A549 (cell line): ENCODE data around the gene GRIN3A. TPM values are rescaled to one million over a fixed set of nuclear protein-coding genes. Genes with fewer than 3 reads are reported as not detected.

Experiments
- ATAC-seq, 2 experiments: fragments of 200-7000 bp in 1 of 2; fragments of >200 bp in 1 of 2; cut with Nextera tagmentation in 1 of 2; cut with Tn5 transposase in 1 of 2; 3 replicates each; pipeline versions ENCODE4 v1.8.0 to v1.9.1; 2018 to 2020; ENCODE audit warnings: mild to moderate bottlenecking in 1 of 2, moderate library complexity in 1 of 2
- CTCF ChIA-PET: fragments of 300-600 bp; sonication (Branson Sonifier 250); formaldehyde crosslinking; extraction: SDS; loops from one replicate; lab custom pipeline; 2021; ENCODE audit warnings: antibody characterized with exemption, inconsistent platforms; lab: Yijun Ruan, JAX
- POLR2A ChIA-PET: fragments of 350-600 bp; formaldehyde crosslinking; extraction: SDS; loops from one replicate; lab custom pipeline; 2021; ENCODE audit warnings: antibody characterized with exemption, inconsistent platforms; lab: Yijun Ruan, JAX
- DNase-seq, 2 experiments: peaks; one replicate each; pipeline versions ENCODE4 v3.0.0 to v3.0.0-alpha.2; 2011 to 2016; ENCODE audit warnings: low read depth in 1 of 2, low spot score in 1 of 2
- FAIRE-seq: peaks from 2 replicates; lab custom pipeline; 2011; peaks lifted over from hg19 to GRCh38; lab: Jason Lieb, UNC
- H3K27ac ChIP-seq, 2 experiments: fragments of >200 bp; sonication (Bioruptor Twin); formaldehyde crosslinking; 3 replicates each; pipeline ENCODE4 v1.5.1; 2016 to 2017
- H3K4me1 ChIP-seq: fragments of >200 bp; sonication (Bioruptor Twin); formaldehyde crosslinking; 3 replicates; pipeline ENCODE4 v1.6.1; 2016
- H3K4me2 ChIP-seq: fragments of >200 bp; sonication (Bioruptor Twin); formaldehyde crosslinking; 3 replicates; pipeline ENCODE4 v1.6.1; 2016
- H3K4me3 ChIP-seq: fragments of >200 bp; sonication (Bioruptor Twin); formaldehyde crosslinking; 3 replicates; pipeline ENCODE4 v1.5.1; 2016
- H3K9me3 ChIP-seq: fragments of >200 bp; sonication (Bioruptor Twin); formaldehyde crosslinking; 3 replicates; pipeline ENCODE4 v1.6.1; 2016
- CHD4 ChIP-seq: fragments of 200-600 bp; sonication (generic); IDR thresholded peaks from 2 replicates; pipeline ENCODE4 v1.6.1; 2016; ENCODE audit warnings: antibody characterized with exemption, mild to moderate bottlenecking, borderline replicate concordance
- FOSB ChIP-seq: fragments of 250-450 bp; sonication (Bioruptor Pico); IDR thresholded peaks from 2 replicates; pipeline ENCODE4 v1.5.0; 2020; ENCODE audit warnings: mild to moderate bottlenecking, moderate library complexity
- FOSL2 ChIP-seq, 2 experiments: fragments of 450-650 bp in 1 of 2; fragments of >200 bp in 1 of 2; sonication (Bioruptor Twin) in 1 of 2; formaldehyde crosslinking; IDR thresholded peaks; 2 replicates each; pipeline versions ENCODE4 v1.5.0 to v1.6.1; 2016 to 2020; ENCODE audit warnings: mild to moderate bottlenecking in 1 of 2, moderate library complexity in 1 of 2
- HDAC2 ChIP-seq: fragments of 200-600 bp; sonication (generic); IDR thresholded peaks from 2 replicates; pipeline ENCODE4 v1.6.1; 2016
- HOXA7 ChIP-seq: fragments of 250-450 bp; sonication (Bioruptor Pico); IDR thresholded peaks from 2 replicates; pipeline ENCODE4 v1.5.0; 2020; ENCODE audit warnings: mild to moderate bottlenecking, moderate library complexity
- HOXB5 ChIP-seq: fragments of 250-450 bp; sonication (Bioruptor Pico); IDR thresholded peaks from 2 replicates; pipeline ENCODE4 v1.5.0; 2020; ENCODE audit warnings: mild to moderate bottlenecking, moderate library complexity
- JUN ChIP-seq, 2 experiments: fragments of >200 bp; sonication (Bioruptor Twin); formaldehyde crosslinking; IDR thresholded peaks; 2 replicates in 1 of 2; 3 replicates in 1 of 2; pipeline ENCODE4 v1.6.1; 2016 to 2017
- KDM1A ChIP-seq: fragments of 200-600 bp; sonication (generic); IDR thresholded peaks from 2 replicates; pipeline ENCODE4 v1.6.1; 2016; ENCODE audit warnings: low read depth, mild to moderate bottlenecking
- MAFK ChIP-seq: fragments of 450-650 bp; IDR thresholded peaks from 2 replicates; pipeline ENCODE4 v1.6.1; 2014; ENCODE audit not compliant: partially characterized antibody
- MAZ ChIP-seq: fragments of 150-350 bp; IDR thresholded peaks from 2 replicates; pipeline ENCODE4 v1.6.1; 2014; ENCODE audit warnings: antibody characterized with exemption, low read depth, low read length, borderline replicate concordance
- MYC ChIP-seq: IDR thresholded peaks from 2 replicates; pipeline ENCODE4 v1.6.1; 2012; ENCODE audit warnings: mild to moderate bottlenecking, inconsistent platforms, low read length, improper control_type of control experiment, borderline replicate concordance
- NPAS2 ChIP-seq: fragments of 250-450 bp; sonication (Bioruptor Pico); IDR thresholded peaks from 2 replicates; pipeline ENCODE4 v1.8.0; 2022; ENCODE audit warnings: mild to moderate bottlenecking, moderate library complexity, borderline replicate concordance
- RAD21 ChIP-seq, 2 experiments: fragments of >200 bp in 1 of 2; sonication (Bioruptor Twin) in 1 of 2; formaldehyde crosslinking in 1 of 2; IDR thresholded peaks in 1 of 2; conservative IDR thresholded peaks in 1 of 2; 2 replicates in 1 of 2; 3 replicates in 1 of 2; pipeline ENCODE4 v1.6.1; 2012 to 2018; ENCODE audit warnings: inconsistent platforms in 1 of 2
- RFX5 ChIP-seq: fragments of 450-650 bp; IDR thresholded peaks from 2 replicates; pipeline ENCODE4 v1.7.1; 2014; ENCODE audit warnings: antibody characterized with exemption, mild to moderate bottlenecking, moderate library complexity
- RNF2 ChIP-seq: fragments of 200-600 bp; sonication (generic); IDR thresholded peaks from 2 replicates; pipeline ENCODE4 v1.6.1; 2016; ENCODE audit warnings: low read depth, mild to moderate bottlenecking, antibody characterized with exemption, moderate library complexity, borderline replicate concordance
- SREBF2 ChIP-seq: fragments of 450-650 bp; IDR thresholded peaks from 2 replicates; pipeline ENCODE4 v1.6.1; 2014; ENCODE audit warnings: mild to moderate bottlenecking, moderate library complexity
- TFCP2L1 ChIP-seq: fragments of 250-450 bp; sonication (Bioruptor Pico); IDR thresholded peaks from 2 replicates; pipeline ENCODE4 v1.5.0; 2021; ENCODE audit warnings: mild to moderate bottlenecking
- TP53 ChIP-seq: fragments of 250-450 bp; sonication (Bioruptor Pico); IDR thresholded peaks from 2 replicates; pipeline ENCODE4 v1.5.0; 2021; ENCODE audit warnings: mild to moderate bottlenecking, moderate library complexity
- ZFP36 ChIP-seq: fragments of 450-650 bp; IDR thresholded peaks from 2 replicates; pipeline ENCODE4 v1.6.1; 2014; ENCODE audit warnings: borderline replicate concordance; ENCODE audit not compliant: partially characterized antibody
- ZNF302 ChIP-seq: fragments of 250-450 bp; sonication (Bioruptor Pico); IDR thresholded peaks from 2 replicates; pipeline ENCODE4 v1.9.0; 2021; ENCODE audit warnings: inconsistent platforms, mild to moderate bottlenecking, moderate library complexity
- WGBS: methylation state at CpG from one replicate; pipeline ENCODE4 v1.1.6; 2017; ENCODE audit errors: missing lambda C conversion rate; 5-methylcytosine and 5-hydroxymethylcytosine counted together
- polyA plus RNA-seq, 4 experiments: library from polyadenylated mRNA; depleted of rRNA in 3 of 4; stranded (reverse); fragments of >200 nt; fragmentation: RNase III in 1 of 4; extraction: RNeasy Plus Mini Kit Qiagen cat#74134 plus additional on column Dnase treatment in 1 of 4; gene quantifications; 2 replicates in 3 of 4; 3 replicates in 1 of 4; pipeline ENCODE4 v1.2.3, GENCODE V29; 2011 to 2017
- TF ChIP-seq, protein P1 (sequence below): fragments of >200 bp; sonication (Bioruptor Twin); formaldehyde crosslinking; IDR thresholded peaks from 3 replicates; pipeline ENCODE4 v1.5.1; 2016
- TF ChIP-seq, protein P2 (sequence below): fragments of 150-350 bp; IDR thresholded peaks from 2 replicates; pipeline ENCODE4 v1.6.1; 2014; ENCODE audit warnings: low read depth, mild to moderate bottlenecking, low read length
- TF ChIP-seq, protein P3 (sequence below): fragments of >200 bp; sonication (Bioruptor Twin); formaldehyde crosslinking; IDR thresholded peaks from 2 replicates; pipeline ENCODE4 v1.6.1; 2016
- TF ChIP-seq, protein P4 (sequence below): fragments of 250-450 bp; sonication (Bioruptor Pico); IDR thresholded peaks from 2 replicates; pipeline ENCODE4 v1.5.0; 2020; ENCODE audit warnings: low read depth, mild to moderate bottlenecking, moderate library complexity

The GRIN3A gene
- polyA plus RNA-seq, 2 of the 4 experiments (the other 2 are of a cell fraction): not detected

DNA sequence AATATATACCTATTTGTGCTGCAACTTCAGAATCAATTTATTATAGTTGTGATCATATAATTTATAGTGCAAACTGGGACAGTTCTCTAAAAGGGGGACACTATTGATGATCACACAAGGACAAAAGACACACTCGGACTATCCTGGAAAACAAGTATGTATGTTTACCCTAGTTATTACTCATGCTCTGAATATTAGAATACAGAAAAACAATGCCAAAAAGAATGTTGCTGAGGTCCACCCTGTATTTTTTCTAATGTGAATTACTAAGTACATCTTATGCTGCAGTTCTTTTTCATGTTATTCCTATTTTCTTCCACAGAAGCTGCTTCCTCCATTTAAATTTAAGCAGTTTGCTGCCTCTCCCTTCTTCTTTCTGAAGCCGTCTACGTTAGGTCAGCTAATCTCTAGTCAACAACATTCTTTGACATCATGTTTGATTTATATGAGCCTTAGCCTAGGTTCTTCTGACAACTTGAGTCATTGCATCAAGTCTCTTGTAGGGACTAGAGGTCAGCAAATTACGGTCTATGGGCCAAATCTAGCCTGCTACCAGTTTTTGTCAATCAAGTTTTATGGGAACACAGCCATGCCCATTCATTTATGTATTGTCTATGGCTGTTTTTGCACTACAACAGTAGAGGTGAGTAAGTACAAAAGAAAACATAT lies 103.6 kb downstream of the GRIN3A start:
- CTCF ChIA-PET: interaction anchor here (1.0 kb wide), 1 partner anchor 56 kb away, joined by 3 read pairs; no protein-coding TSS in a partner anchor

DNA sequence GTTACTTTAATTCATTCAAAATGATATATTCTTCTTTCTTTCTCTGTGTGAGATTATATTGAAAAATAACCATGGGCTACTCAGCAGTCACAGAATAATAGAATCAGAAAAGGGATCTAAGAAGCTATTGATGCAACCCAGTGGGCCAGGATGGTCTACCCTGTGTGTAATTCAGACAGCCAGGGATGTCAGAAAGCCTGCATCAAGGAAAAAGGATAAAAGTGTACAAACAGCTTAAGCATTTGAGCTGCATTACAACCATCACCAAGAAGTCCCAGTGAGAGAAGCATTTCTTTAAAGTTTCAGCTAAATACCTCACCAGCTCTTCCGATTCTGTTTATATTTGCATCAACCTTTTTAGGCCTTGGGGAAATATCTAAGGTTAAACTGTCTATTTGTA lies 105.8 kb downstream of the GRIN3A start:
- H3K4me3 ChIP-seq: no peak overlapping the region
- ATAC-seq (no peak), FAIRE-seq (no peak), DNase-seq (no peak)
- 37% methylated on average over 1 of the region's 1 CpG for WGBS
- H3K9me3 ChIP-seq: no peaks in the 10 kb centered on the region
- no peak overlapping the region for H3K4me2 ChIP-seq
- ChIA-PET POLR2A (no interaction called here), CTCF (interaction anchor here (1.6 kb wide), 1 partner anchor 31 kb away, joined by 4 read pairs; no protein-coding TSS in a partner anchor)
- no peak overlapping the region for H3K27ac ChIP-seq
- no peaks in the 10 kb centered on the region for H3K4me1 ChIP-seq
- TF ChIP-seq CHD4: no peak
- no peak for TF ChIP-seq RFX5
- no peak for TF ChIP-seq SREBF2
- TF ChIP-seq, protein P1, sequence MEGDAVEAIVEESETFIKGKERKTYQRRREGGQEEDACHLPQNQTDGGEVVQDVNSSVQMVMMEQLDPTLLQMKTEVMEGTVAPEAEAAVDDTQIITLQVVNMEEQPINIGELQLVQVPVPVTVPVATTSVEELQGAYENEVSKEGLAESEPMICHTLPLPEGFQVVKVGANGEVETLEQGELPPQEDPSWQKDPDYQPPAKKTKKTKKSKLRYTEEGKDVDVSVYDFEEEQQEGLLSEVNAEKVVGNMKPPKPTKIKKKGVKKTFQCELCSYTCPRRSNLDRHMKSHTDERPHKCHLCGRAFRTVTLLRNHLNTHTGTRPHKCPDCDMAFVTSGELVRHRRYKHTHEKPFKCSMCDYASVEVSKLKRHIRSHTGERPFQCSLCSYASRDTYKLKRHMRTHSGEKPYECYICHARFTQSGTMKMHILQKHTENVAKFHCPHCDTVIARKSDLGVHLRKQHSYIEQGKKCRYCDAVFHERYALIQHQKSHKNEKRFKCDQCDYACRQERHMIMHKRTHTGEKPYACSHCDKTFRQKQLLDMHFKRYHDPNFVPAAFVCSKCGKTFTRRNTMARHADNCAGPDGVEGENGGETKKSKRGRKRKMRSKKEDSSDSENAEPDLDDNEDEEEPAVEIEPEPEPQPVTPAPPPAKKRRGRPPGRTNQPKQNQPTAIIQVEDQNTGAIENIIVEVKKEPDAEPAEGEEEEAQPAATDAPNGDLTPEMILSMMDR: no peak
- TF ChIP-seq HOXA7 (CRISPR knock-in tag): no peak
- TF ChIP-seq ZNF302 (CRISPR knock-in tag): no peak
- no peak for TF ChIP-seq RAD21 (conservative IDR thresholded peaks at IDR 0.05 in 1 of 2, IDR thresholded peaks at IDR 0.05 in 1 of 2)
- TF ChIP-seq, protein P2, sequence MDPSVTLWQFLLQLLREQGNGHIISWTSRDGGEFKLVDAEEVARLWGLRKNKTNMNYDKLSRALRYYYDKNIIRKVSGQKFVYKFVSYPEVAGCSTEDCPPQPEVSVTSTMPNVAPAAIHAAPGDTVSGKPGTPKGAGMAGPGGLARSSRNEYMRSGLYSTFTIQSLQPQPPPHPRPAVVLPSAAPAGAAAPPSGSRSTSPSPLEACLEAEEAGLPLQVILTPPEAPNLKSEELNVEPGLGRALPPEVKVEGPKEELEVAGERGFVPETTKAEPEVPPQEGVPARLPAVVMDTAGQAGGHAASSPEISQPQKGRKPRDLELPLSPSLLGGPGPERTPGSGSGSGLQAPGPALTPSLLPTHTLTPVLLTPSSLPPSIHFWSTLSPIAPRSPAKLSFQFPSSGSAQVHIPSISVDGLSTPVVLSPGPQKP: no peak
- no peak for TF ChIP-seq NPAS2 (CRISPR knock-in tag)
- TF ChIP-seq, protein P3, sequence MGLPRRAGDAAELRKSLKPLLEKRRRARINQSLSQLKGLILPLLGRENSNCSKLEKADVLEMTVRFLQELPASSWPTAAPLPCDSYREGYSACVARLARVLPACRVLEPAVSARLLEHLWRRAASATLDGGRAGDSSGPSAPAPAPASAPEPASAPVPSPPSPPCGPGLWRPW: no peak
- no peak for TF ChIP-seq RNF2
- no peak for TF ChIP-seq KDM1A
- TF ChIP-seq MYC: no peak

More for the DNA sequence above, 103.6 kb downstream of the GRIN3A start:
- DNase-seq: no peak
- H3K9me3 ChIP-seq: no peaks in the 10 kb centered on the region
- TF ChIP-seq ZFP36 (no peak), TFCP2L1 (CRISPR knock-in tag) (no peak), FOSB (CRISPR knock-in tag) (no peak), JUN (IDR thresholded peaks at IDR 0.05) (no peak), RFX5 (no peak), TP53 (no peak), KDM1A (no peak), RAD21 (conservative IDR thresholded peaks at IDR 0.05 in 1 of 2, IDR thresholded peaks at IDR 0.05 in 1 of 2) (no peak), HOXB5 (CRISPR knock-in tag) (no peak), HOXA7 (CRISPR knock-in tag) (no peak), FOSL2 (IDR thresholded peaks at IDR 0.05) (no peak), FOSL2 (CRISPR knock-in tag; IDR thresholded peaks at IDR 0.05) (no peak), MAFK (no peak), HDAC2 (no peak), RNF2 (no peak), CHD4 (no peak), MAZ (no peak)
- TF ChIP-seq, protein P4, sequence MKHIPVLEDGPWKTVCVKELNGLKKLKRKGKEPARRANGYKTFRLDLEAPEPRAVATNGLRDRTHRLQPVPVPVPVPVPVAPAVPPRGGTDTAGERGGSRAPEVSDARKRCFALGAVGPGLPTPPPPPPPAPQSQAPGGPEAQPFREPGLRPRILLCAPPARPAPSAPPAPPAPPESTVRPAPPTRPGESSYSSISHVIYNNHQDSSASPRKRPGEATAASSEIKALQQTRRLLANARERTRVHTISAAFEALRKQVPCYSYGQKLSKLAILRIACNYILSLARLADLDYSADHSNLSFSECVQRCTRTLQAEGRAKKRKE (CRISPR knock-in tag): no peak
- TF ChIP-seq, protein P2: no peak
- TF ChIP-seq, protein P1: no peak
- TF ChIP-seq, all 56 proteins: peak for 0
- FAIRE-seq: no peak
- ATAC-seq: no peak
- Histone ChIP-seq H3K27ac (no peak overlapping the region), H3K4me3 (no peak overlapping the region), H3K4me1 (no peaks in the 10 kb centered on the region), H3K4me2 (no peak overlapping the region)
- POLR2A ChIA-PET: interaction anchor here (0.6 kb wide), 1 partner anchor 598 kb away, joined by 3 read pairs; no protein-coding TSS in a partner anchor
- 23% methylated on average over 4 of the region's 4 CpGs for WGBS
